ENCODE data around the gene TRAPPC11. TPM values are rescaled to one million over a fixed set of nuclear protein-coding genes. Genes with fewer than 3 reads are reported as not detected.

TRAPPC11 gene
- total and polyA plus RNA-seq, 2 of the 13 experiments (the other 11 are each of a cell fraction or from before 2014, with no cell fraction given) = 18.0 to 23.2 TPM

DNA sequence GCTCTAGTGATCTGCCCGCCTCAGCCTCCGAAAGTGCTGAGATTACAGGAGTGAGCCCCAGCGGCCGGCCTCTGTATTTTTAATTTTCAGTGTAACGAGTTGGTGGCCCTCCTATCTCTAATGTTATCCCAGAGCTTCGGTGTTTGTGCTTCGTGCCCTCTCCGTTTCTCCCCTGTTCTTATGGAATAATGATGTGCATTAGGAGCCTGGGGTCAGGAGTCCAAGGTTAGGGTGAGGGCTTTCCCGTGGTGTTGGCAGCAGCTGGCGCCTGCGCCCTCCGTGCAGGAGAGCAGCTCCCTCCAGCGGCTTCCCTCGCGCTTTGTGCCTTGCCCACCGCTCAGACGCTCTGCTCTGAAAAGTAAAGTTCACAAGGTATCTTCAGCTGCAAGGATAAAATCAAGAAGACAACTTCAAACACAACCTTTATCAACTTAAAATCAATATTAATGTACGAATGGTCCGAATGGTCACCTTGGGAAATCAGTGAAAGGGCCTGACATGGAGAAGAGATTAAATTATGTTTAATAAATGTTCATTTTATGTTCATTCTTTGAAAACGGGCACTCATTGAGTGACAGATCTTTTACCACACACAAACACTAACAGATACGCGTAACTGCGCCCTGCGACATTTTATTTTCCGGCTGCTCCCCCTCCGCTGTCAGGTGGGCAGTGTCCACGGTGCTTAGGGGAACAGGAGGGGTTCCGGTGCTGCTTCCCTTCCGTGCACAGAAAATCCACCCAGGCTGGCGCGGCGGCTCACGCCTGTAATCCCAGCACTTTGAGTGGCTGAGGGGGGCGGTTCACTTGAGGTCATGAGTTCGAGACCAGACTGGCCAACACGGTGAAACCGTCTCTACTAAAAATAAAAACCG lies 62.4 kb downstream of the TRAPPC11 start (continued):
- TF ChIP-seq, protein P1, sequence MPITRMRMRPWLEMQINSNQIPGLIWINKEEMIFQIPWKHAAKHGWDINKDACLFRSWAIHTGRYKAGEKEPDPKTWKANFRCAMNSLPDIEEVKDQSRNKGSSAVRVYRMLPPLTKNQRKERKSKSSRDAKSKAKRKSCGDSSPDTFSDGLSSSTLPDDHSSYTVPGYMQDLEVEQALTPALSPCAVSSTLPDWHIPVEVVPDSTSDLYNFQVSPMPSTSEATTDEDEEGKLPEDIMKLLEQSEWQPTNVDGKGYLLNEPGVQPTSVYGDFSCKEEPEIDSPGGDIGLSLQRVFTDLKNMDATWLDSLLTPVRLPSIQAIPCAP (CRISPR knock-in tag; IDR thresholded peaks at IDR 0.05; ENCODE audit: low read depth) = no peak
- TF ChIP-seq CERS6 (CRISPR knock-in tag; IDR thresholded peaks at IDR 0.05) (no peak), GABPA (IDR thresholded peaks at IDR 0.05; ENCODE audit: low read depth, low read length) (no peak), GABPA (CRISPR knock-in tag; IDR thresholded peaks at IDR 0.05; ENCODE audit: low read depth) (peak; percentile 28; the same call in 1 of the 2 replicates), ZNF530 (CRISPR knock-in tag; IDR thresholded peaks at IDR 0.05; ENCODE audit: low read depth) (no peak), RBM22 (optimal IDR thresholded peaks at IDR 0.05; ENCODE audit: low read length) (no peak), ZNF781 (CRISPR knock-in tag; IDR thresholded peaks at IDR 0.05; ENCODE audit: borderline replicate concordance, not compliant biosample characterization) (peak; percentile 51), ZSCAN31 (CRISPR knock-in tag; IDR thresholded peaks at IDR 0.05; ENCODE audit: low read depth) (no peak), NR2F2 (IDR thresholded peaks at IDR 0.05; ENCODE audit: borderline replicate concordance, low read depth) (peak; percentile 76), ATF2 (CRISPR knock-in tag; IDR thresholded peaks at IDR 0.05) (peak; percentile 65; the same call in 1 of the 2 replicates), THAP11 (CRISPR knock-in tag; IDR thresholded peaks at IDR 0.05) (peak; percentile 52; the same call in 1 of the 2 replicates), ZNF672 (CRISPR knock-in tag; IDR thresholded peaks at IDR 0.05) (no peak), ZNF318 (CRISPR knock-in tag; IDR thresholded peaks at IDR 0.05) (no peak), ZNF160 (CRISPR knock-in tag; IDR thresholded peaks at IDR 0.05) (no peak), CHCHD3 (CRISPR knock-in tag; IDR thresholded peaks at IDR 0.05) (no peak), ZNF367 (CRISPR knock-in tag; IDR thresholded peaks at IDR 0.05; ENCODE audit: borderline replicate concordance) (no peak), RNF2 (conservative IDR thresholded peaks at IDR 0.05; ENCODE audit: low read depth) (no peak), ZSCAN20 (CRISPR knock-in tag; IDR thresholded peaks at IDR 0.05; ENCODE audit: borderline replicate concordance) (0 out of 2 replicates have a peak, but pooled peaks have one; percentile 31)
